Activated naive CD8-positive, alpha-beta T cell treated with anti-CD3 and anti-CD28 coated beads, Interleukin-2, amount 50 U/mL, for 24 hours (primary cell): ENCODE results near the gene PLD5.

ENCODE experiments used
- ATAC-seq: fragments of 150-1000 bp; cut with Tn5 transposase; one replicate; pipeline ENCODE4 v1.10.0; 2021
- DNase-seq: peaks from one replicate; pipeline ENCODE4 v3.0.0; 2021
- H3K27ac Mint-ChIP-seq: one replicate; pipeline ENCODE4 v1.8.0; 2021; ENCODE audit warnings: mild to moderate bottlenecking, mixed read lengths
- H3K27me3 Mint-ChIP-seq: one replicate; pipeline ENCODE4 v1.8.0; 2021; ENCODE audit warnings: mixed read lengths
- H3K36me3 Mint-ChIP-seq: one replicate; pipeline ENCODE4 v1.8.0; 2021; ENCODE audit warnings: low read depth, mixed read lengths
- H3K4me1 Mint-ChIP-seq: one replicate; pipeline ENCODE4 v1.8.0; 2021; ENCODE audit warnings: mixed read lengths
- H3K4me3 Mint-ChIP-seq: one replicate; pipeline ENCODE4 v1.8.0; 2021; ENCODE audit warnings: mild to moderate bottlenecking, moderate library complexity, mixed read lengths
- H3K9me3 Mint-ChIP-seq: one replicate; pipeline ENCODE4 v1.8.0; 2021; ENCODE audit warnings: mixed read lengths

Gene PLD5

DNA sequence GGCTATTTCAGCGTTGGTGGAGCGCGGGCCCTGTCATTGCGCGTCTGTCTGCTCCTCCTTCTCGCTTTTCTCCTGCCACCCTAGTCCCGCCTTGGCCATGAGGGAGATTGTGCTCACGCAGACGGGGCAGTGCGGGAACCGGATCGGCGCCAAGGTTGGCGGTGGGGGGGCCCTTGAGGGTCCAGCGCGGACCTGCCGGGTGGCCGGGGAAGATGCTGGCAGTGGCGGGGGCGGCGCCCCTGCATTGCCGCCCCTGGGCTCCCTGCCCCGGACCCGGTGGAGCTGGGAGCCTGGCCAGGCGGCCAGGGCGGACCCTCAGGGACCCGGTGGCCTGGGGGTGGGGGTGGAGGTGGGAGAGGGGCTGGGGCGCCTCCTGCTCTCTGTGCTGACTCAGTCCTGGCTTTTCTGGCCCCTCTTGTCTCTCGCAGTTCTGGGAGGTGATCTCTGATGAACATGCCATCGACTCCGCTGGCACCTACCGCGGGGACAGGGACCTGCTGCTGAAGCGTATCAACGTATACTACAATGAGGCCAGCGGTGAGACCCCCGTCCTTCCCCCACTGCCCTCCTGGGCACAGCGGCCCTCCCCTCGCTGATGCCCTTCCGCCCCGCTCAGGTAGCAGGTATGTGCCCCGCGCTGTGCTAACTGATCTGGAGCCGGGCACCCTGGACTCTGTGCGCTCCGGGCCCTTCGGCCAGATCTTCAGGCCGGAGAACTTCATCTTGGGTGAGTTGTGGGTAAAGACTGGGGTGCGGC lies 467.3 kb downstream of the PLD5 start:
- no peak for ATAC-seq

DNA sequence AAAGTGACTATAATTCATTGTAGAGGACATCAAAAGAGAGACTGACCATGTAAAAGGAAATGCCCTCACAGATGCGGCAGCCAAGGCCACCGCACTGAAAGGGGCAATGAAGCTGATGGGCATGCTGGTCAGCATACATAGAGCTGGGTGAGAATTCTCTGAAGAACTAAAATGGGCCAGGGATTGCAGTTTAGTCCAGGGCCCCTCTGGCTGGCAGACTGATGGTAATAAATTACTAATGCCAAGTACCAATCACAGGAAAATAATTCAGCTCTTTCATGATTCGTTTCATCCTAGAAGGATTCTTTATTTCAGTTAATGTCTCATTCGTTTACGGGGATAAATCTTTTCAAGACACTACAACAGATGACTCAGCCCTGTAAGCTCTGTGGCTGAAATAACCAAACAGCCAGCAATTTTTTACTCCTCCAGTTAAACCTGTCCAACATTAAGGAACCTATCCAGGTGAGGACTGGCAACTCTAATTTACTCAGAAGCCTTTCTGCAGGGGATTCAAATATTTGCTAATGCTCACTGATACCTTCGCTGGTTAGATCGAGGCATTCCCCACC lies 468.7 kb downstream of the PLD5 start:
- no peaks in the 10 kb centered on the region for H3K9me3 Mint-ChIP-seq
- DNase-seq (no peak), ATAC-seq (no peak)
- H3K27ac Mint-ChIP-seq: no peak overlapping the region
- peaks cover 3% of the 10 kb centered on the region for H3K27me3 Mint-ChIP-seq
- no peaks in the 10 kb centered on the region for H3K36me3 Mint-ChIP-seq
- H3K4me1 Mint-ChIP-seq: no peaks in the 10 kb centered on the region
- no peak overlapping the region for H3K4me3 Mint-ChIP-seq

More for the DNA sequence above, 467.3 kb downstream of the PLD5 start:
- H3K4me1 Mint-ChIP-seq: no peaks in the 10 kb centered on the region
- H3K36me3 Mint-ChIP-seq: no peaks in the 10 kb centered on the region
- DNase-seq: no peak
- no peak overlapping the region for H3K27ac Mint-ChIP-seq
- H3K4me3 Mint-ChIP-seq: no peak overlapping the region
- peaks cover 3% of the 10 kb centered on the region for H3K27me3 Mint-ChIP-seq
- no peaks in the 10 kb centered on the region for H3K9me3 Mint-ChIP-seq

DNA sequence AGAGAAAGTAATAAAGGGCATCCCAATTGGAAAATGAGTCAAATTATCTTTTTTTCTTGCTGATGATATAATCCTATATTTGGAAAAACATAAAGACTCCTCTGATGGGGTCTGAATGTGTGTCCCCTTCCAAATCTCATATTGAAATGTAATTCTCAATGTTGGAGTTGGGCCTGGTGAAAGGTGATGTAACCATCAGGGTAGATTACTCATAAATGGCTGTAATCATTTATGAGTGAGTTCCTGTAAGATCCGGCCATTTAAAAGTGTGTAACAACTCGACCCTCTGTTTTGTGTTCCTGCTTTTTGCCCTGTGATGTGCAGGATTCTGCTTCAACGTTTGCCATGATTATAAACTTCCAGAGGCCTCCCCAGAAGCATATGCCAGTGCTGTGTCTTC lies 481.3 kb downstream of the PLD5 start:
- H3K4me3 Mint-ChIP-seq: no peak overlapping the region

DNA sequence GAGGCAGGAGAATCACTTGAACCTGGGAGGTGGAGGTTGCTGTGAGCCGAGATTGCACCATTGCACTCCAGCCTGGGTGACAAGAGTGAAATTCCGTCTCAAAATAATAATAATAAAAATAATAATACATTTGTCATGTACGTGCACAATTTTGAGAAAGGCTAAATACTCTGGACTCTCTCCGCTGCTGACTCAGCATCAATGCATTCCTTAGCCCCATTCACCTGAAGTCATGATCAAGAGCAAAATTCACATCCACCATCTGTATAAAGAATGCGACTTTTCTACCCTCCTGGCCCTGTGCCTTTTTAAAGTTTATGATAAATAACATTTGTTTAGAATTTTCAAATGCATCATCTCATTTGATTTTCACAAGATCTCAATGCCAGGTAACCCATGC lies 490.1 kb downstream of the PLD5 start:
- H3K27me3 Mint-ChIP-seq: peaks cover 6% of the 10 kb centered on the region
- no peak overlapping the region for H3K27ac Mint-ChIP-seq
- H3K9me3 Mint-ChIP-seq: no peaks in the 10 kb centered on the region
- no peaks in the 10 kb centered on the region for H3K4me1 Mint-ChIP-seq
- H3K36me3 Mint-ChIP-seq: no peaks in the 10 kb centered on the region
- H3K4me3 Mint-ChIP-seq: no peak overlapping the region
- DNase-seq (no peak), ATAC-seq (no peak)

More for the DNA sequence above, 481.3 kb downstream of the PLD5 start:
- H3K36me3 Mint-ChIP-seq: no peaks in the 10 kb centered on the region
- no peak overlapping the region for H3K27ac Mint-ChIP-seq
- no peaks in the 10 kb centered on the region for H3K4me1 Mint-ChIP-seq
- ATAC-seq (no peak), DNase-seq (no peak)
- H3K9me3 Mint-ChIP-seq: peaks cover 3% of the 10 kb centered on the region
- H3K27me3 Mint-ChIP-seq: peaks cover 2% of the 10 kb centered on the region

DNA sequence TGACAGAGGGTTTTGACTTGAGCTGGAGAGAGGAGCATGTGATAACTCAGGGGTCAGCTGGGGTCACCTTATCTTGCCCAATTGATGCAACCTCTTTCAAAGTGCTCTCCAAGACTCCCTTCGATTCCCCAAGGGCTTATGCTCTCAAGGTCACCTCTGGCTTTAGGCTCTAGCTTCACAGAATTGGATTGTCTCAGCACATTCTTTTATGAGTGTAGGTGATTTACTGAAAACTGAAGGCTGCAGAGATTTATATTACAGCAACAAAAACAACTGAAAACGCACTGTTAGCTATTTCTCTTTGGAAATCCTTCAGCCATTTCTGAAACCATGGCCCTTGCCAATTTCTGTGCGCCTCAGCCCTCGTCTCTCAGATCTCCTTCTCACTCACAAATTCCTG lies 491.1 kb downstream of the PLD5 start:
- H3K36me3 Mint-ChIP-seq: no peaks in the 10 kb centered on the region
- no peak for DNase-seq
- H3K4me3 Mint-ChIP-seq: no peak overlapping the region
- no peaks in the 10 kb centered on the region for H3K4me1 Mint-ChIP-seq
- peaks cover 9% of the 10 kb centered on the region for H3K27me3 Mint-ChIP-seq
- no peak overlapping the region for H3K27ac Mint-ChIP-seq
- H3K9me3 Mint-ChIP-seq: no peaks in the 10 kb centered on the region
- no peak for ATAC-seq
